ENCODE results near the gene RNFT1.
"Not testable (repeated sequence)": the region's sequence is repeated elsewhere in the genome, so short reads cannot be mapped to it uniquely, and the experiment has no call there.

- not testable (repeated sequence) for TF ChIP-seq CTCF (IDR thresholded peaks at IDR 0.05 in 4 of 5, conservative IDR thresholded peaks at IDR 0.05 in 1 of 5); POLR2A (IDR thresholded peaks at IDR 0.05)
Measured at GRCh38 chr17:60004561-60004960, 40.0 kb upstream of the RNFT1 start.
